BLaER1 treated with 17β-estradiol and CSF1 and Interleukin-3, amounts not matched to agents 10 nM and 100 nM (cell line): Measurements from ENCODE around the gene GLIPR1L1.

Experiments used
- H3K27ac ChIP-seq, 11 experiments: shearing (Covaris generic); formaldehyde crosslinking; 2 replicates each; pipeline ENCODE4 v1.8.1; 2022
- H3K27me3 ChIP-seq, 11 experiments: shearing (Covaris generic); formaldehyde crosslinking; 2 replicates each; pipeline ENCODE4 v1.8.1; 2022
- H3K36me3 ChIP-seq, 11 experiments: shearing (Covaris generic); formaldehyde crosslinking; 2 replicates each; pipeline ENCODE4 v1.8.1; 2022
- H3K4me1 ChIP-seq, 10 experiments: shearing (Covaris generic); formaldehyde crosslinking; 2 replicates each; pipeline ENCODE4 v1.8.1; 2022
- H3K4me2 ChIP-seq, 11 experiments: shearing (Covaris generic); formaldehyde crosslinking; 2 replicates each; pipeline ENCODE4 v1.8.1; 2022
- H3K4me3 ChIP-seq, 10 experiments: shearing (Covaris generic); formaldehyde crosslinking; 2 replicates each; pipeline ENCODE4 v1.8.1; 2022
- H3K9ac ChIP-seq, 11 experiments: shearing (Covaris generic); formaldehyde crosslinking; 2 replicates each; pipeline ENCODE4 v1.8.1; 2022
- H3K9me3 ChIP-seq, 11 experiments: shearing (Covaris generic); formaldehyde crosslinking; replicated peaks in 1 of 11; 2 replicates each; pipeline ENCODE4 v1.8.1; 2022
- H4K20me1 ChIP-seq, 11 experiments: shearing (Covaris generic); formaldehyde crosslinking; 2 replicates each; pipeline ENCODE4 v1.8.1; 2022
- Cebpa-rat ChIP-seq, 11 experiments: shearing (Covaris generic); IDR thresholded peaks; 2 replicates each; pipeline ENCODE4 v1.8.1; 2022

GLIPR1L1 gene

DNA sequence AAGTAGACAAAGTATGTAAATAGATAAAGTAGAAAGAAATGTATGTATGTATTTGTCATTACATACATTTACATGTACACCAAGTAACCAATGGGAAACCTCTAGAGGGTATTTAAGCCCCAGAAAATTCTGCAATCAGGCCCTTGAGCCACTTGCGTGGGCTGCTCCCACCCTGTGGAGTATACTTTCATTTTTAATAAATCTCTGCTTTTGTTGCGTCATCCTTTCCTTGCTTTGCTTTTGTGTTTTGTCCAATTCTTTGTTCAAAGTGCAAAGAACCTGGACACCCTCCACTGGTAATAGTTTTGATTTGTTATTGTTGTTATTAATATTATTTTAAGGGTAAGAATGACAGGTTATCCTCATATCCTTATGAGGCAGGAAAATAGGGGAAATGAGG lies 26.2 kb upstream of the GLIPR1L1 start:
- H3K4me3 ChIP-seq, result no peak overlapping the region
- H3K36me3 ChIP-seq, result no peaks in the 10 kb centered on the region
- H3K27ac ChIP-seq, result no peak overlapping the region
- no peaks in the 10 kb centered on the region for H3K27me3 ChIP-seq
- H3K4me1 ChIP-seq, result no peaks in the 10 kb centered on the region
- no peaks in the 10 kb centered on the region for H4K20me1 ChIP-seq
- TF ChIP-seq Cebpa-rat (IDR thresholded peaks at IDR 0.05), result peak in 2 of 11 experiments; percentile 9 to 28; a peak in 2 of 22 replicates
- H3K9ac ChIP-seq, result no peak overlapping the region
- H3K4me2 ChIP-seq, result no peak overlapping the region
- H3K9me3 ChIP-seq, result 0 out of 22 replicates have a peak, but pooled peaks cover 0 to 6% (median 0%) of the 10 kb centered on the region in 11 experiments

DNA sequence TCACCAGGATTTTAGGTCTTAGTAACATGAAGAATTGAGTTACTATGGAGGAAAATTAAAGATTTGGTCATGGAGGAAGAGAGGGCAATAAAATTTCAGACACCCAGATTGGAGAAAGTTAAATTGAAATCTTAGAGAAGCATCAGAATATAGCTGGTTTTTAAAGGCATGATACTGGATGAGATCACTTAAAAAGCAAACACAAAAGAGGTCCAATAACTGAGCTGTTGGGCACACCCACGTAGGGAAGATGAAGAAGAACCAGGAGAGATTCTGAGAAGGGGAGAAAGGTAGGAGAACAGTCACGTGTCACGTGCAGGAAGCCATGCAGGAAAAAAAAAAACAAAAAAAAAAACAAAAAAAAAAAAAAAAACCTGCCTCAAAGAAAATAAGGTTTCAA lies 23.1 kb upstream of the GLIPR1L1 start:
- Histone ChIP-seq H3K4me1 (no peaks in the 10 kb centered on the region), H3K27me3 (no peaks in the 10 kb centered on the region), H3K4me2 (no peak overlapping the region), H3K36me3 (no peaks in the 10 kb centered on the region), H3K27ac (no peak overlapping the region), H3K4me3 (no peak overlapping the region), H4K20me1 (no peaks in the 10 kb centered on the region), H3K9ac (no peak overlapping the region), H3K9me3 (0 out of 22 replicates have a peak, but pooled peaks cover 0 to 3% (median 0%) of the 10 kb centered on the region in 11 experiments)
- no peak for TF ChIP-seq Cebpa-rat (IDR thresholded peaks at IDR 0.05)

DNA sequence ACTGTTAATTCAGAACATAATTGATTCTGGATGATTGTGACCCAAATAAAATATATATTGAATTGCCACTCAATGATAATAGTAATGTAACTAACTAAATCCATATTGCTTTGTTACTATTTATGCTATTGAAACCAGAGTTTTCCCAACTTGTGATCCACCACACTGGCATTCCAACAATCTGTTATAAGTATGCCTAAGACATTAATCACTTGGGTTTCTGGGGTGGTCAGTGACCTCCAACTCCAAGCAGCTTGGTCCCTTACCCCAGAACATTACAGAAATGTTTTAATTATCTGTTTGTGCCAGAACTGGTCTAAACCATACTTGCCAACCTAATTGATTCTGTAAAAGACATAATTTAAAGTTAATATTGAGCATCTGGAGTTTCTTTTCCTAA lies 19.0 kb upstream of the GLIPR1L1 start:
- Histone ChIP-seq H4K20me1 (no peaks in the 10 kb centered on the region), H3K27ac (no peak overlapping the region), H3K9me3 (no peaks in the 10 kb centered on the region), H3K4me3 (no peak overlapping the region), H3K4me1 (no peaks in the 10 kb centered on the region), H3K36me3 (no peaks in the 10 kb centered on the region), H3K9ac (no peak overlapping the region), H3K4me2 (no peak overlapping the region), H3K27me3 (no peaks in the 10 kb centered on the region)
- no peak for TF ChIP-seq Cebpa-rat (IDR thresholded peaks at IDR 0.05)

- no peak overlapping the region for H3K4me2 ChIP-seq
- H3K27me3 ChIP-seq, result no peaks in the 10 kb centered on the region
- no peak overlapping the region for H3K9ac ChIP-seq
- no peaks in the 10 kb centered on the region for H3K36me3 ChIP-seq
- H3K27ac ChIP-seq, result no peak overlapping the region
- no peaks in the 10 kb centered on the region for H3K4me1 ChIP-seq
- no peak overlapping the region for H3K4me3 ChIP-seq
- H4K20me1 ChIP-seq, result no peaks in the 10 kb centered on the region
- no peaks in the 10 kb centered on the region for H3K9me3 ChIP-seq
- TF ChIP-seq Cebpa-rat (IDR thresholded peaks at IDR 0.05), result no peak
Observed at GRCh38 chr12:75317784-75318183, 16.7 kb upstream of the GLIPR1L1 start.

- Histone ChIP-seq H3K9me3 (no peaks in the 10 kb centered on the region), H3K27me3 (no peaks in the 10 kb centered on the region), H3K9ac (no peak overlapping the region), H3K4me2 (no peak overlapping the region), H3K4me3 (no peak overlapping the region), H3K36me3 (no peaks in the 10 kb centered on the region), H3K4me1 (no peaks in the 10 kb centered on the region), H4K20me1 (no peaks in the 10 kb centered on the region), H3K27ac (no peak overlapping the region)
- TF ChIP-seq Cebpa-rat (IDR thresholded peaks at IDR 0.05), result no peak
Observed at GRCh38 chr12:75322464-75322863, 12.0 kb upstream of the GLIPR1L1 start.

DNA sequence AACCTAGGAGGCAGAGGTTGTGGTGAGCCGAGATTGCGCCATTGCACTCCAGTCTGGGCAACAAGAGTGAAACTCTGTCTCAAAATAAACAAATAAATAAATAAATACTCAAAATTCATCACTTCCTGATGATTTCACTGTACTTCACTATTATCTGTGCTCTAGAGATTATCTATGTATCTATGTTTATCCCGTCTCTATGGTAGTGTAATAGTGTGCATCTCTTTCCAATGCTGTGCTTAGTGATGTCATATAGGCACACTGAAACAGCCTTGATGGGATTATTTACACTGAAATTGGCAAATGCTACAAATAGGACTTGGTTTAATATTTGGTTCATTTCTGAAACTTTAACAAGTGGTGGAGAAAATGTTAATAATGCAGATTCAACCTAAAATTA lies 10.8 kb upstream of the GLIPR1L1 start:
- H3K9me3 ChIP-seq, result no peaks in the 10 kb centered on the region

GRCh38 chr12:75327642-75328041 lies 6.8 kb upstream of the GLIPR1L1 start:
- Histone ChIP-seq H3K27ac (no peak overlapping the region), H3K36me3 (no peaks in the 10 kb centered on the region), H4K20me1 (no peaks in the 10 kb centered on the region), H3K4me1 (peaks cover 0 to 11% (median 5%) of the 10 kb centered on the region in 10 experiments; a peak in 14 of 20 replicates), H3K4me3 (no peak overlapping the region), H3K4me2 (no peak overlapping the region), H3K9me3 (no peaks in the 10 kb centered on the region), H3K9ac (no peak overlapping the region), H3K27me3 (no peaks in the 10 kb centered on the region)
- no peak for TF ChIP-seq Cebpa-rat (IDR thresholded peaks at IDR 0.05)

More for the DNA sequence above, 10.8 kb upstream of the GLIPR1L1 start:
- no peak for TF ChIP-seq Cebpa-rat (IDR thresholded peaks at IDR 0.05)
- no peak overlapping the region for H3K4me3 ChIP-seq
- no peak overlapping the region for H3K27ac ChIP-seq
- no peak overlapping the region for H3K4me2 ChIP-seq
- H3K36me3 ChIP-seq, result no peaks in the 10 kb centered on the region
- no peaks in the 10 kb centered on the region for H3K27me3 ChIP-seq
- no peak overlapping the region for H3K9ac ChIP-seq
- H4K20me1 ChIP-seq, result no peaks in the 10 kb centered on the region
- no peaks in the 10 kb centered on the region for H3K4me1 ChIP-seq

- peak within 1 kb of the TSS in 7 of 11 experiments; percentile 6 to 69 (median 41); a peak in 12 of 22 replicates for H3K27ac ChIP-seq
- TF ChIP-seq Cebpa-rat (IDR thresholded peaks at IDR 0.05), result peak in 4 of 11 experiments; percentile 30 to 75 (median 38); a peak in 6 of 22 replicates
Observed at GRCh38 chr12:75329918-75330826, 4.3 kb upstream of the GLIPR1L1 start, which contains the start of gene CAPS2. Gene CAPS2, minus strand, starts transcription at chr12:75330324. Its CDS starts 3,826 bp downstream, at chr12:75326498.

DNA sequence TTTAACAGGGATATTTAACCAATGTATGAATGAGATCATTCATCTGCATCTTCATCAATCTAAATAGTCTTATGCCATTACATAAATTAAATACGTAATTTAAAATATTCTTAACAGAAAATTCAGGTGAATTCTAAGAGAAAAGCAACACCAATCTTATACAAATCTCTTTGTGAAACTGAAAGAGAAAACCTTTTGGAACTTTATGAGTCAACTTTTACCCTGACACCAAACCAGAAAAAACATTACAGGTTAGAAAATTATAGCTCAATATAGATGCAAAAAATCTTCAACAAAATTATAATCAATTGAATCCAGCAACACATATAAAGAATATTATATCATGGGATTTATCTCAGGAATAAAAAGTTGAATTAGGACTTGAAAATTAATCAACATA lies 3.4 kb downstream of the GLIPR1L1 start:
- Histone ChIP-seq H4K20me1 (no peaks in the 10 kb centered on the region), H3K27me3 (no peaks in the 10 kb centered on the region), H3K4me3 (no peak overlapping the region), H3K9ac (no peak overlapping the region), H3K27ac (no peak overlapping the region), H3K9me3 (peaks cover 0 to 7% (median 0%) of the 10 kb centered on the region in 11 experiments; a peak in 6 of 22 replicates), H3K4me2 (no peak overlapping the region), H3K36me3 (no peaks in the 10 kb centered on the region), H3K4me1 (peaks cover 0 to 4% (median 0%) of the 10 kb centered on the region in 10 experiments; a peak in 1 of 20 replicates)
- no peak for TF ChIP-seq Cebpa-rat (IDR thresholded peaks at IDR 0.05)

More at GRCh38 chr12:75329918-75330826, 4.3 kb upstream of the GLIPR1L1 start, which contains the start of gene CAPS2:
- H3K9me3 ChIP-seq, result no peaks in the 10 kb centered on the region
- H4K20me1 ChIP-seq, result no peaks in the 10 kb centered on the region
- H3K4me2 ChIP-seq, result peak within 1 kb of the TSS; percentile 72 to 89 (median 81)
- peaks cover 0 to 13% (median 5%) of the 10 kb centered on the region in 10 experiments; a peak in 14 of 20 replicates for H3K4me1 ChIP-seq
- peak within 1 kb of the TSS; percentile 56 to 77 (median 64) for H3K4me3 ChIP-seq
- no peaks in the 10 kb centered on the region for H3K36me3 ChIP-seq
- no peaks in the 10 kb centered on the region for H3K27me3 ChIP-seq
- H3K9ac ChIP-seq, result peak within 1 kb of the TSS; percentile 55 to 77 (median 74)
